Stimulated activated CD8-positive, alpha-beta memory T cell treated with anti-CD3 and anti-CD28 coated beads, Interleukin-7, amount 100 ng/mL, for 24 hours (primary cell): ENCODE results near the gene PAPPA.

Source experiments
- DNase-seq: peaks from one replicate; pipeline ENCODE4 v3.0.0-alpha.2; 2020; ENCODE audit warnings: low read depth

PAPPA gene

GRCh38 chr9:116223926-116224325 is 70.3 kb downstream of the PAPPA start:
- no peak for DNase-seq

GRCh38 chr9:116230051-116230632 is 76.6 kb downstream of the PAPPA start:
- no peak for DNase-seq

- DNase-seq, result no peak
Measured at GRCh38 chr9:116232424-116233159, 79.0 kb downstream of the PAPPA start.

GRCh38 chr9:116233160-116233530 is 79.6 kb downstream of the PAPPA start:
- DNase-seq, result no peak

GRCh38 chr9:116234081-116234480 is 80.5 kb downstream of the PAPPA start:
- DNase-seq, result no peak

- DNase-seq, result no peak
Measured at GRCh38 chr9:116236979-116237378, 83.4 kb downstream of the PAPPA start.

GRCh38 chr9:116237456-116237855 is 83.9 kb downstream of the PAPPA start:
- DNase-seq, result no peak

- no peak for DNase-seq
Measured at GRCh38 chr9:116238225-116238624, 84.6 kb downstream of the PAPPA start.

GRCh38 chr9:116238776-116239340 is 85.3 kb downstream of the PAPPA start:
- DNase-seq, result no peak

GRCh38 chr9:116243708-116244107 is 90.1 kb downstream of the PAPPA start:
- DNase-seq, result no peak

- DNase-seq, result no peak
Measured at GRCh38 chr9:116247284-116247683, 93.7 kb downstream of the PAPPA start.

- DNase-seq, result no peak
Measured at GRCh38 chr9:116247791-116248374, 94.3 kb downstream of the PAPPA start.

- no peak for DNase-seq
Measured at GRCh38 chr9:116250891-116251290, 97.3 kb downstream of the PAPPA start.

- no peak for DNase-seq
Measured at GRCh38 chr9:116251366-116251765, 97.8 kb downstream of the PAPPA start.

- DNase-seq, result no peak
Measured at GRCh38 chr9:116260531-116260930, 106.9 kb downstream of the PAPPA start.

GRCh38 chr9:116262448-116262847 is 108.9 kb downstream of the PAPPA start:
- DNase-seq, result no peak

GRCh38 chr9:116264361-116264760 is 110.8 kb downstream of the PAPPA start:
- no peak for DNase-seq

GRCh38 chr9:116267021-116267420 is 113.4 kb downstream of the PAPPA start:
- no peak for DNase-seq

GRCh38 chr9:116269250-116269649 is 115.7 kb downstream of the PAPPA start:
- DNase-seq, result no peak

- no peak for DNase-seq
Measured at GRCh38 chr9:116270546-116270945, 117.0 kb downstream of the PAPPA start.

- no peak for DNase-seq
Measured at GRCh38 chr9:116271340-116271739, 117.7 kb downstream of the PAPPA start.

- no peak for DNase-seq
Measured at GRCh38 chr9:116271991-116272390, 118.4 kb downstream of the PAPPA start.

GRCh38 chr9:116274293-116274692 is 120.7 kb downstream of the PAPPA start:
- DNase-seq, result no peak
